SK-N-SH treated with all-trans-retinoic acid at 6 μM for 48 hours (cell line): ENCODE measurements around the gene TRIP4.

Experiments
- ATAC-seq: fragments of 200-7000 bp; cut with Tn5 transposase; 3 replicates; pipeline ENCODE4 v1.9.1; 2020; ENCODE audit warnings: mild to moderate bottlenecking, moderate library complexity
- ARNTL ChIP-seq: fragments of 450-650 bp; formaldehyde crosslinking; IDR thresholded peaks from 2 replicates; pipeline ENCODE4 v1.5.0; 2020; ENCODE audit warnings: low read depth, mild to moderate bottlenecking, moderate library complexity, borderline replicate concordance
- BACH2 ChIP-seq: fragments of 250-450 bp; sonication (Bioruptor Pico); IDR thresholded peaks from 2 replicates; pipeline ENCODE4 v1.9.0; 2021; ENCODE audit warnings: mild to moderate bottlenecking, borderline replicate concordance
- CREB5 ChIP-seq: fragments of 250-450 bp; sonication (Bioruptor Pico); IDR thresholded peaks from 2 replicates; pipeline ENCODE4 v1.5.1; 2020; ENCODE audit warnings: low read depth, mild to moderate bottlenecking, moderate library complexity
- CSRNP3 ChIP-seq: fragments of 250-450 bp; sonication (Bioruptor Pico); IDR thresholded peaks from 2 replicates; pipeline ENCODE4 v1.5.1; 2021; ENCODE audit warnings: mild to moderate bottlenecking, moderate library complexity
- ESRRG ChIP-seq: fragments of 250-450 bp; sonication (Bioruptor Pico); IDR thresholded peaks from 2 replicates; pipeline ENCODE4 v1.6.1; 2021; ENCODE audit warnings: mild to moderate bottlenecking
- GLIS3 ChIP-seq: fragments of 250-450 bp; sonication (Bioruptor Pico); IDR thresholded peaks from 2 replicates; pipeline ENCODE4 v1.5.0; 2020; ENCODE audit warnings: mild to moderate bottlenecking, moderate library complexity
- ISL1 ChIP-seq: fragments of 250-450 bp; sonication (Bioruptor Pico); IDR thresholded peaks from 2 replicates; pipeline ENCODE4 v2.1.2; 2022; ENCODE audit warnings: mild to moderate bottlenecking, moderate library complexity
- OSR1 ChIP-seq: fragments of 250-450 bp; sonication (Bioruptor Pico); IDR thresholded peaks from 2 replicates; pipeline ENCODE4 v1.8.0; 2022; ENCODE audit warnings: moderate library complexity, mild to moderate bottlenecking, inconsistent platforms
- PATZ1 ChIP-seq: fragments of 250-450 bp; sonication (Bioruptor Pico); IDR thresholded peaks from 2 replicates; pipeline ENCODE4 v1.8.0; 2020; ENCODE audit warnings: mild to moderate bottlenecking, moderate library complexity, borderline replicate concordance
- POU6F1 ChIP-seq: fragments of 250-450 bp; sonication (Bioruptor Pico); IDR thresholded peaks from 2 replicates; pipeline ENCODE4 v1.8.0; 2021; ENCODE audit warnings: low read depth, mild to moderate bottlenecking, moderate library complexity, borderline replicate concordance
- PPARA ChIP-seq: fragments of 250-450 bp; sonication (Bioruptor Pico); IDR thresholded peaks from 2 replicates; pipeline ENCODE4 v1.5.0; 2020; ENCODE audit warnings: mild to moderate bottlenecking, borderline replicate concordance
- SNAI2 ChIP-seq: fragments of 250-450 bp; sonication (Bioruptor Pico); IDR thresholded peaks from 2 replicates; pipeline ENCODE4 v1.5.0; 2020; ENCODE audit warnings: mild to moderate bottlenecking, moderate library complexity
- TOX ChIP-seq: fragments of 250-450 bp; sonication (Bioruptor Pico); IDR thresholded peaks from 2 replicates; pipeline ENCODE4 v1.8.0; 2021; ENCODE audit warnings: mild to moderate bottlenecking, moderate library complexity, borderline replicate concordance
- TSHZ2 ChIP-seq: fragments of 250-450 bp; sonication (Bioruptor Pico); IDR thresholded peaks from 2 replicates; pipeline ENCODE4 v1.5.0; 2020; ENCODE audit warnings: mild to moderate bottlenecking, moderate library complexity
- ZC3H10 ChIP-seq: fragments of 250-450 bp; sonication (Bioruptor Pico); IDR thresholded peaks from 2 replicates; pipeline ENCODE4 v1.5.1; 2021; ENCODE audit warnings: mild to moderate bottlenecking, moderate library complexity
- ZFP3 ChIP-seq: fragments of 250-450 bp; sonication (Bioruptor Pico); IDR thresholded peaks from 2 replicates; pipeline ENCODE4 v1.5.0; 2020; ENCODE audit warnings: mild to moderate bottlenecking, moderate library complexity
- ZFP30 ChIP-seq: fragments of 450-650 bp; formaldehyde crosslinking; IDR thresholded peaks from 2 replicates; pipeline ENCODE4 v1.5.0; 2022; ENCODE audit warnings: mild to moderate bottlenecking, moderate library complexity
- ZNF565 ChIP-seq: fragments of 450-650 bp; formaldehyde crosslinking; conservative IDR thresholded peaks from 2 replicates; pipeline ENCODE4 v1.5.0; 2020; ENCODE audit warnings: low read depth, mild to moderate bottlenecking, moderate library complexity
- ZNF70 ChIP-seq: fragments of 450-650 bp; formaldehyde crosslinking; IDR thresholded peaks from 2 replicates; pipeline ENCODE4 v1.5.0; 2020; ENCODE audit warnings: mild to moderate bottlenecking, moderate library complexity
- ZNF8 ChIP-seq: fragments of 450-650 bp; formaldehyde crosslinking; IDR thresholded peaks from 2 replicates; pipeline ENCODE4 v1.5.0; 2020; ENCODE audit warnings: mild to moderate bottlenecking, moderate library complexity

TRIP4 gene

GRCh38 chr15:64474846-64475245, 87.2 kb downstream of the TRIP4 start (continued):
- no peak for TF ChIP-seq PATZ1 (CRISPR knock-in tag)
- no peak for TF ChIP-seq ZFP3 (CRISPR knock-in tag)
- no peak for TF ChIP-seq TOX (CRISPR knock-in tag)
- TF ChIP-seq ZNF565 = no peak

GRCh38 chr15:64476550-64476949, 88.9 kb downstream of the TRIP4 start:
- no peak for ATAC-seq
- no peak for TF ChIP-seq CSRNP3

- ATAC-seq = no peak
- TF ChIP-seq ISL1 = no peak
- TF ChIP-seq OSR1 (CRISPR knock-in tag) = no peak
- TF ChIP-seq POU6F1 (CRISPR knock-in tag) = no peak
- no peak for TF ChIP-seq ZNF8
- TF ChIP-seq, all 23 proteins: peak for 0
These were observed 91.2 kb downstream of the TRIP4 start for GRCh38 chr15:64478863-64479262.

- no peak for TF ChIP-seq CSRNP3
- TF ChIP-seq GLIS3 = no peak
- TF ChIP-seq ARNTL (CRISPR knock-in tag) = no peak
- no peak for TF ChIP-seq PPARA
- no peak for TF ChIP-seq ZC3H10
- TF ChIP-seq ZNF70 (CRISPR knock-in tag) = no peak
- no peak for TF ChIP-seq ZNF565
- no peak for TF ChIP-seq SNAI2 (CRISPR knock-in tag)
- no peak for TF ChIP-seq ZNF8
- TF ChIP-seq OSR1 (CRISPR knock-in tag) = no peak
- TF ChIP-seq ESRRG (CRISPR knock-in tag) = no peak
- no peak for TF ChIP-seq ZFP3 (CRISPR knock-in tag)
- ATAC-seq = no peak
These were observed 93.3 kb downstream of the TRIP4 start for GRCh38 chr15:64480891-64481290.

GRCh38 chr15:64483749-64484148, 96.1 kb downstream of the TRIP4 start:
- ATAC-seq = no peak
- no peak for TF ChIP-seq CREB5 (CRISPR knock-in tag)
- TF ChIP-seq PPARA = no peak
- TF ChIP-seq BACH2 (CRISPR knock-in tag) = no peak
- no peak for TF ChIP-seq PATZ1 (CRISPR knock-in tag)
- TF ChIP-seq SNAI2 (CRISPR knock-in tag) = no peak
- no peak for TF ChIP-seq ISL1
- no peak for TF ChIP-seq OSR1 (CRISPR knock-in tag)
- no peak for TF ChIP-seq POU6F1 (CRISPR knock-in tag)
- TF ChIP-seq ESRRG (CRISPR knock-in tag) = no peak
- no peak for TF ChIP-seq ZFP30 (CRISPR knock-in tag)
- TF ChIP-seq GLIS3 = no peak
- no peak for TF ChIP-seq TSHZ2 (CRISPR knock-in tag)
